A673 (cell line): ENCODE results near the gene PXDC1. TPM values are rescaled to one million over a fixed set of nuclear protein-coding genes. Genes with fewer than 3 reads are reported as not detected.

Source experiments
- BruUV-seq: library from RNA; stranded (reverse); fragments of 400-500 nt; replicated peaks from 2 replicates; lab custom pipeline; 2021; lab: Mats Ljungman, UMichigan
- CTCF ChIA-PET: fragments of 300-600 bp; sonication (Branson Sonifier 250); formaldehyde crosslinking; loops from one replicate; lab custom pipeline; 2022; ENCODE audit warnings: antibody characterized with exemption; lab: Charles Lee
- POLR2A ChIA-PET: fragments of 300-600 bp; sonication (Branson Sonifier 250); formaldehyde crosslinking; loops from one replicate; lab custom pipeline; 2022; ENCODE audit warnings: antibody characterized with exemption; ENCODE audit not compliant: low non-redundant PET; lab: Charles Lee
- DNase-seq: peaks from one replicate; pipeline ENCODE4 v3.0.0-alpha.2; 2015; ENCODE audit warnings: low spot score
- H3K27ac ChIP-seq: fragments of 200-600 bp; sonication (generic); 2 replicates; pipeline ENCODE4 v1.5.1; 2016; ENCODE audit warnings: mixed run types, low read depth, mild to moderate bottlenecking, mixed read lengths, antibody characterized with exemption, low read length; ENCODE audit not compliant: poor library complexity, severe bottlenecking
- H3K27me3 ChIP-seq: fragments of 200-600 bp; sonication (generic); replicated peaks from 2 replicates; pipeline ENCODE4 v1.6.1; 2017; ENCODE audit warnings: mixed run types, low read depth, mild to moderate bottlenecking, mixed read lengths, antibody characterized with exemption, low read length; ENCODE audit not compliant: insufficient read depth, poor library complexity
- H3K36me3 ChIP-seq: fragments of 200-600 bp; sonication (generic); 2 replicates; pipeline ENCODE4 v1.6.1; 2016; ENCODE audit warnings: mixed run types, mild to moderate bottlenecking, mixed read lengths, antibody characterized with exemption, low read length; ENCODE audit not compliant: insufficient read depth, poor library complexity, severe bottlenecking
- H3K4me1 ChIP-seq: fragments of 200-600 bp; sonication (generic); 2 replicates; pipeline ENCODE4 v1.6.1; 2017; ENCODE audit warnings: mixed run types, mild to moderate bottlenecking, mixed read lengths, antibody characterized with exemption, low read length; ENCODE audit not compliant: insufficient read depth, poor library complexity, severe bottlenecking
- H3K4me3 ChIP-seq: fragments of 200-600 bp; sonication (generic); 2 replicates; pipeline ENCODE4 v1.5.1; 2016; ENCODE audit warnings: low read depth, mixed run types, mild to moderate bottlenecking, mixed read lengths, low read length; ENCODE audit not compliant: poor library complexity, severe bottlenecking
- H3K9me3 ChIP-seq: fragments of 200-600 bp; sonication (generic); 2 replicates; pipeline ENCODE4 v1.6.1; 2016; ENCODE audit warnings: mixed run types, low read depth, mild to moderate bottlenecking, mixed read lengths, antibody characterized with exemption, low read length; ENCODE audit not compliant: poor library complexity, severe bottlenecking
- EZH2 ChIP-seq: fragments of 200-600 bp; sonication (generic); IDR thresholded peaks from 2 replicates; pipeline ENCODE4 v1.6.1; 2017; ENCODE audit warnings: borderline replicate concordance, low read depth, mild to moderate bottlenecking, mixed read lengths, antibody characterized with exemption, low read length; ENCODE audit not compliant: poor library complexity, severe bottlenecking
- intact Hi-C: fragments of 100-400 bp; cut with micrococcal nuclease; formaldehyde crosslinking; loops from one replicate; pipeline ENCODE4 v1.10.0; 2022; ENCODE audit not compliant: unreplicated experiment
- total RNA-seq: library from RNA; stranded (reverse); gene quantifications from 2 replicates; pipeline ENCODE4 v1.2.3, GENCODE V29; 2021
- TF ChIP-seq, protein P1 (sequence below): fragments of 300-800, 200-600 bp; sonication (generic); conservative IDR thresholded peaks from 2 replicates; pipeline ENCODE4 v1.5.1; 2017; ENCODE audit warnings: low read depth, mild to moderate bottlenecking, antibody characterized with exemption, low read length, moderate library complexity, mixed read lengths

Gene PXDC1
- total RNA-seq, 1 experiment from 2014 or later: 5.2 TPM

DNA sequence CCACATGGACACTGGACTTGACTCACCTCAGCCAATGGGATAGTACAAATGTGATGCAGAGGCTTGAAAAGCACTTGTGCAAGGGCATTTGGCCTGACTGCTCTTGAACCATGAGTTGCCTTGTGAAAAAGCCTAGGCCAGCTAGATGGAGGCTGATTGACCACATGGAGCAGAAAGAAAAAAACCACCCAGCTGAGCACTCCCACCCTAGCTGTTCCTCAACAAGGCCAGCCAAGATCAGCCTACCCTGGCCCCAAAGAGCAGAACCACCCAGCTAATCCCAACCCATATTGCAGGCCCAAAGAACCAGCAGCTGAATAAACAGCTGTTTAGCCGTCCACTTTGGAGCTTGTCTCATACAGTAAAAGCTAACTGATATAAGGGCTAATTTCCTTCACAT is 36.7 kb downstream of the PXDC1 start:
- no TSS peak for BruUV-seq
- no peaks in the 10 kb centered on the region for H3K36me3 ChIP-seq
- TF ChIP-seq, protein P1, sequence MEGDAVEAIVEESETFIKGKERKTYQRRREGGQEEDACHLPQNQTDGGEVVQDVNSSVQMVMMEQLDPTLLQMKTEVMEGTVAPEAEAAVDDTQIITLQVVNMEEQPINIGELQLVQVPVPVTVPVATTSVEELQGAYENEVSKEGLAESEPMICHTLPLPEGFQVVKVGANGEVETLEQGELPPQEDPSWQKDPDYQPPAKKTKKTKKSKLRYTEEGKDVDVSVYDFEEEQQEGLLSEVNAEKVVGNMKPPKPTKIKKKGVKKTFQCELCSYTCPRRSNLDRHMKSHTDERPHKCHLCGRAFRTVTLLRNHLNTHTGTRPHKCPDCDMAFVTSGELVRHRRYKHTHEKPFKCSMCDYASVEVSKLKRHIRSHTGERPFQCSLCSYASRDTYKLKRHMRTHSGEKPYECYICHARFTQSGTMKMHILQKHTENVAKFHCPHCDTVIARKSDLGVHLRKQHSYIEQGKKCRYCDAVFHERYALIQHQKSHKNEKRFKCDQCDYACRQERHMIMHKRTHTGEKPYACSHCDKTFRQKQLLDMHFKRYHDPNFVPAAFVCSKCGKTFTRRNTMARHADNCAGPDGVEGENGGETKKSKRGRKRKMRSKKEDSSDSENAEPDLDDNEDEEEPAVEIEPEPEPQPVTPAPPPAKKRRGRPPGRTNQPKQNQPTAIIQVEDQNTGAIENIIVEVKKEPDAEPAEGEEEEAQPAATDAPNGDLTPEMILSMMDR: no peak
- TF ChIP-seq EZH2: no peak
- no peak overlapping the region for H3K27ac ChIP-seq
- POLR2A ChIA-PET: no interaction called here
- no peak for DNase-seq
- no peaks in the 10 kb centered on the region for H3K4me1 ChIP-seq
- no peaks in the 10 kb centered on the region for H3K27me3 ChIP-seq
- intact Hi-C loops: no loop called here
- CTCF ChIA-PET: no interaction called here
- no peak overlapping the region for H3K4me3 ChIP-seq
- no peaks in the 10 kb centered on the region for H3K9me3 ChIP-seq

DNA sequence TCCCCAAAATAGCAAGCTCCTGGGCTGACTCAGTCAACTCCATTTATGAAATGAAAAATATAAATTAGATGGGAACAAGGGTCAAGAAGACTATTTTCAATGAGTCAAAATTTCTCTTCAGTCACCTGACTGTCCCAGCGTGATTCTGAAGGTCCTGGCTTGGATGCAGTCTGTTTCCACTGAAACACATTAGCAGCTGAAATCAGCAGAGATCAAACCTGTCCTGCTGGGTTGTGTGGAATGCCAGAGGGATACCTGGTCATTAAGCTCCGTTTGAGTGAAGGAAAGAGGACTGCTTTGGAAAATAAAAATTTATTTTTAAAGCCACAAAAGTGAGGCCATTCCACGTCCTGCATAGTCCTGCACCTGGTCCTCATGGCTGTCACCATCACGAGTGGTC is 37.4 kb downstream of the PXDC1 start:
- Histone ChIP-seq H3K4me1 (no peaks in the 10 kb centered on the region), H3K9me3 (no peaks in the 10 kb centered on the region), H3K27me3 (no peaks in the 10 kb centered on the region), H3K27ac (no peak overlapping the region), H3K4me3 (no peak overlapping the region), H3K36me3 (no peaks in the 10 kb centered on the region)
- DNase-seq: no peak
- intact Hi-C loops: no loop called here
- CTCF ChIA-PET: no interaction called here
- POLR2A ChIA-PET: no interaction called here
- TF ChIP-seq, protein P1: no peak
- TF ChIP-seq EZH2: no peak
- BruUV-seq: no TSS peak

DNA sequence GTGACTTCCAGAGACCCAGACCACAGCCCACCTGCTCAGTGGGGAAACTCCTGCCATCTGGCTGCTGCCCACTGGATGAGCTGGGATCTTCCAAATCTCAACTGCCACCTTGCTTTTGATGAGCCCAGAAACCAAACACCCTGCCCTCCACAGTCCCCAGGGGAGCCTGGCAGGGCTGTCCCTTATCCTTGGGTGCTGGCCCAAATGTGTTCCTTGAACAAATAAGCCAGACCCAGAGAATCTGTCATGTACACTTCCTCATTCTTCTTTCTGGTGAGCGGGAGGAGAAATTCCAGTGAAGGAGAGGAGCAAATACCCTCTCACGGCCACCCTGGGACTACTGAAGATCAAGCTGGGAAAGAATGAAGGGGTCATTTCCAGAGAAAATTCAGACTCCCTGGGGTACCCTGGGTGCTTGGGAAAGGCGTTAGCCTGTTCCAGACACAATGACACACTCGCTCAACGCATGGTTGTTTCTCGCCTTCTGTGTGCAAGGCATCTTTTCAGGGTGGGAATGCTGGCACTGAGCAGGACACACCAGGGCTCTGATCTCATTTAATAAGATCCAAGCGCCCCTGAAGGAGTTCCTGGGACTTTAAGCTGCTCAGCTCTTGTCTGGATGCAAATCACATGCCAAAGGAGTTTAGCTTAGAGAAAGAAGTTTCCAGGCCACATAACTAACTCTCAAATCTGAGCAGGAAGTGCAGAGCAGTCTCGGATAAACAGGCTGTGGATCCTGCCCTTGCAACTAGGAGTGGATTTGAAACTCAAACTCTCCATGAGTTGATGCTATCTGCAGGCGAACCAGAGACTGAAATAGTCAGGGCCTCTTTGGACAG is 38.5 kb downstream of the PXDC1 start:
- CTCF ChIA-PET: no interaction called here
- H3K27ac ChIP-seq: no peak overlapping the region
- H3K27me3 ChIP-seq: no peaks in the 10 kb centered on the region
- TF ChIP-seq, protein P1: no peak
- TF ChIP-seq EZH2: no peak
- H3K4me3 ChIP-seq: no peak overlapping the region
- intact Hi-C loops: no loop called here
- no peaks in the 10 kb centered on the region for H3K9me3 ChIP-seq
- no peaks in the 10 kb centered on the region for H3K36me3 ChIP-seq
- BruUV-seq: no TSS peak
- POLR2A ChIA-PET: no interaction called here
- H3K4me1 ChIP-seq: no peaks in the 10 kb centered on the region
- DNase-seq: no peak
